ENCODE results near the gene MLLT1. TPM values are rescaled to one million over a fixed set of nuclear protein-coding genes. Genes with fewer than 3 reads are reported as not detected.

Gene MLLT1
- total and polyA plus RNA-seq, 2 of the 8 experiments (the other 6 are each of a cell fraction or from before 2014, with no cell fraction given), result 18.8 to 45.1 TPM

DNA sequence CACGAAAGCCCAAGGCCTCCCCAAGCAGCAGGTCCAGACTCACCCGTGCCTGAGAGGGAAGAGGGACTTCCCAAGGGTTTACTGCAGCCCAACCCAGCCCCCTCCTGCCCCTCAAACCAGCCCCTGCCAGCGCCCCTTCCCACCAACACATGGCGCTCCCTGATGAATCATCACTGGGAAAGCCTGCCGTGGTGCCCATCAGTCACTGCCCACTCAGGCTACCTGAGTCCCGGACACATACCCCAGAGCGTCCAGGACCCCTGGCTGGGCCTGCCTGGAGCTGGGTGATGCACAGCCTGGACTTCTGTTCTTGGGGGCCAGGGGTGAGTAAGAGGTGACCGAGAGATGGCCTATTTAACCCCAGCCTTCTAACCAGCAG lies 60.6 kb downstream of the MLLT1 start (continued):
- TF ChIP-seq RAD21 (IDR thresholded peaks at IDR 0.05 in 1 of 2, conservative IDR thresholded peaks at IDR 0.05 in 1 of 2; ENCODE audit: low read depth in 2 of 2, low read length in 2 of 2) (no peak), CHD2 (IDR thresholded peaks at IDR 0.05; ENCODE audit: low read length) (no peak), SAP30 (IDR thresholded peaks at IDR 0.05; ENCODE audit: insufficient read depth, insufficient replicate concordance, low read length) (no peak), KDM5A (IDR thresholded peaks at IDR 0.05; ENCODE audit: low read length) (no peak), NANOG (IDR thresholded peaks at IDR 0.05; ENCODE audit: insufficient read depth, low read depth, low read length, poor library complexity, severe bottlenecking) (no peak), YY1 (IDR thresholded peaks at IDR 0.05; ENCODE audit: low read depth, low read length) (no peak), SRF (IDR thresholded peaks at IDR 0.05; ENCODE audit: low read depth, low read length) (no peak)
